Prostate gland (tissue), 2 donors: Measurements from ENCODE around the gene FABP1.

Experiments
- POLR2A ChIP-seq: fragments of 450-650 bp; IDR thresholded peaks from one replicate; pipeline ENCODE4 v1.6.1; 2016; ENCODE audit warnings: antibody characterized with exemption, mild to moderate bottlenecking
- POLR2AphosphoS5 ChIP-seq: sonication (generic); formaldehyde crosslinking; IDR thresholded peaks from one replicate; pipeline ENCODE4 v1.6.1; 2017; ENCODE audit warnings: antibody characterized with exemption
- TF ChIP-seq, protein P1 (sequence below), 4 experiments: fragments of 200-600 bp in 2 of 4; fragments of 450-650 bp in 2 of 4; sonication (generic) in 2 of 4; IDR thresholded peaks; 1 replicate in 3 of 4; 2 replicates in 1 of 4; pipeline ENCODE4 v1.5.1; 2016 to 2019; ENCODE audit warnings: antibody characterized with exemption in 4 of 4, mild to moderate bottlenecking in 2 of 4, moderate library complexity in 2 of 4

DNA sequence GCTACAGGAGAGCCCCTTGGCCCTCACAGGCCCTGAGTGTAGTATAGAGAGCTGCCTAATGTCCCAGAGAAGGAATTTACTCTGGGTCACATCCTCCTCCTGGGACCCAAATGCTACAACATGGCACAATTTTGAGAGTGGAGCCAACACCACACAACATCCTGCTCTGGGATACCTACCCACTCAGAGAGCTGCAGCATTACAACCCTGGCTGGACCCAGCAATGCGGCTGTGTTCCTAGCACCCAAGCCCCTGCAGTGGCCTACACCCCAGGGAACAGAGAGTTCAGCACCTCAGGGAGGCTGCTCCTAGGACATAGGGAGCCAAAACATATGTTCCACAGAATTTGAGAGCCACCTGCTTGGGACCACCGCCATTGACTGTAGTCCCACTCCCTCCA lies 19.3 kb upstream of the FABP1 start:
- no peak for TF ChIP-seq POLR2A
- TF ChIP-seq, protein P1, sequence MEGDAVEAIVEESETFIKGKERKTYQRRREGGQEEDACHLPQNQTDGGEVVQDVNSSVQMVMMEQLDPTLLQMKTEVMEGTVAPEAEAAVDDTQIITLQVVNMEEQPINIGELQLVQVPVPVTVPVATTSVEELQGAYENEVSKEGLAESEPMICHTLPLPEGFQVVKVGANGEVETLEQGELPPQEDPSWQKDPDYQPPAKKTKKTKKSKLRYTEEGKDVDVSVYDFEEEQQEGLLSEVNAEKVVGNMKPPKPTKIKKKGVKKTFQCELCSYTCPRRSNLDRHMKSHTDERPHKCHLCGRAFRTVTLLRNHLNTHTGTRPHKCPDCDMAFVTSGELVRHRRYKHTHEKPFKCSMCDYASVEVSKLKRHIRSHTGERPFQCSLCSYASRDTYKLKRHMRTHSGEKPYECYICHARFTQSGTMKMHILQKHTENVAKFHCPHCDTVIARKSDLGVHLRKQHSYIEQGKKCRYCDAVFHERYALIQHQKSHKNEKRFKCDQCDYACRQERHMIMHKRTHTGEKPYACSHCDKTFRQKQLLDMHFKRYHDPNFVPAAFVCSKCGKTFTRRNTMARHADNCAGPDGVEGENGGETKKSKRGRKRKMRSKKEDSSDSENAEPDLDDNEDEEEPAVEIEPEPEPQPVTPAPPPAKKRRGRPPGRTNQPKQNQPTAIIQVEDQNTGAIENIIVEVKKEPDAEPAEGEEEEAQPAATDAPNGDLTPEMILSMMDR (IDR thresholded peaks at IDR 0.05): no peak
- TF ChIP-seq POLR2AphosphoS5: no peak
